ENCODE results near the gene SYNGR2. TPM values are rescaled to one million over a fixed set of nuclear protein-coding genes. Genes with fewer than 3 reads are reported as not detected.

Gene SYNGR2
- total RNA-seq, 2 experiments from 2014 or later: 63.6 to 64.0 TPM

- H3K27me3 Mint-ChIP-seq: no peaks in the 10 kb centered on the region
- no peaks in the 10 kb centered on the region for H3K9me3 Mint-ChIP-seq
- ChIA-PET CTCF (interaction anchor here (1.0 to 10.1 kb wide), 4 partner anchors 9 to 51 kb away, joined by 4 to 106 read pairs (median 8); no protein-coding TSS in a partner anchor), POLR2A (interaction anchor here (0.7 to 16.9 kb wide), 4 partner anchors 13 to 133 kb away, joined by 3 to 332 read pairs (median 100); partner anchors contain the start of gene SYNGR2)
- peaks cover 74% of the 10 kb centered on the region for H3K36me3 Mint-ChIP-seq (ENCODE audit: low read depth)
- H3K27ac Mint-ChIP-seq: peak overlapping the region; percentile 91
- peak overlapping the region; percentile 88 for H3K4me3 Mint-ChIP-seq
- peaks cover 72% of the 10 kb centered on the region for H3K4me1 Mint-ChIP-seq
- peak; percentile 52 for DNase-seq
Observed at GRCh38 chr17:78125138-78125913, 43.1 kb upstream of the SYNGR2 start.

DNA sequence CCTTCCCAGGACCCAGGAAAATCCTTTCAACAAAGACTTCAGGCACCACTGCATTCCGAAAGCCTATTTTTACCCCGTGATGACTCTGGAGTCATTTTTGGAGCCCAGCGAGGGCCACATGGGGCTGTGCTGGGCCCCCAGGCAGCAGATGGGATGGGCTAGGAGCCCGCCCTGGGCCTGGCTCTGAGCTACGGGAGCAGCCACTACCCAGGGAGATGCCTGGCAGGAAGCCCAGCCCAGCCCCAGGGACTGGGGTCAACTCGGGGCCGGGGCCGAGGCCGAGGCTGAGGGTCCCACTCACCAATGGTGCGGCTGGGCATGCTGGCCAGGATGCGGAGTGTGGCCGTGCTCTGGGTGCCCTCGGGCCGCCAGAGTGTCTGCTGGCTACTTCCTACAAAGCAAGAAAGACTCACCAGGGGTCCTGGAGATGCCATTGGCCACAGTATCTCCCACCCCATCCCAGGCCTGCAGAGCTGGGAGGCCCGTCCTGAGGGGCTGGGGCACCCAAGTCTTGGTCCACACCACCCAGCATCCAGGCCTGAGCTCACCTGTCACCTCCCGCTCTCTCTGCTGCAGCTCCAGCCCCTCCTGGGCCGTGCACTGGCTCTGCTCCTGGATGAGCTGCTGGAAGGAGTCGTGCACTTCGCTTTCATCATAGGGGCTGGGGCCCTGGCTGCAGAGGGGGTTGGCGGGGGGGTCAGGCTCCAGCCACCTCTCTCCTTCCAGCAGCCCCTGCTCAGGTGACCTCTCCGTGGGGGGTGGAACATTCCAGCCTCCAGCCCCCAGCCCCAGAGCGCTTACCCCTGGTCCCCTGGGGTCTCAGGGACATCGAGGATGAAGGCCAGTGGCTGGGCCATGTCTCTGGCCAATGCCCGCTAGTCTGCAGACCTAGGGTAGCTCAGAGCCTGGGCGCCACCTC is 42.1 kb upstream of the SYNGR2 start:
- H3K27ac Mint-ChIP-seq: peak overlapping the region; percentile 91
- peaks cover 72% of the 10 kb centered on the region for H3K36me3 Mint-ChIP-seq (ENCODE audit: low read depth)
- DNase-seq: no peak

GRCh38 chr17:78126895-78127238 is 41.5 kb upstream of the SYNGR2 start:
- Mint-ChIP-seq H3K27me3 (no peaks in the 10 kb centered on the region), H3K9me3 (no peaks in the 10 kb centered on the region), H3K36me3 (ENCODE audit: low read depth) (peaks cover 67% of the 10 kb centered on the region), H3K4me3 (peak overlapping the region; percentile 88), H3K27ac (peak overlapping the region; percentile 91), H3K4me1 (peaks cover 57% of the 10 kb centered on the region)
- ChIA-PET CTCF (interaction anchor here (0.7 to 10.1 kb wide), 5 partner anchors 10 to 107 kb away, joined by 3 to 106 read pairs (median 9); partner anchors contain the start of gene TK1), POLR2A (interaction anchor here (1.8 to 16.9 kb wide), 5 partner anchors 7 to 682 kb away, joined by 5 to 332 read pairs (median 68); no protein-coding TSS in a partner anchor)
- DNase-seq: no peak

More for the DNA sequence above, 42.1 kb upstream of the SYNGR2 start:
- H3K9me3 Mint-ChIP-seq: no peaks in the 10 kb centered on the region
- ChIA-PET POLR2A (interaction anchor here (1.8 to 16.9 kb wide), 5 partner anchors 6 to 681 kb away, joined by 5 to 332 read pairs (median 68); no protein-coding TSS in a partner anchor), CTCF (interaction anchor here (1.0 to 10.1 kb wide), 5 partner anchors 10 to 106 kb away, joined by 3 to 106 read pairs (median 9); no protein-coding TSS in a partner anchor)
- no peaks in the 10 kb centered on the region for H3K27me3 Mint-ChIP-seq
- H3K4me1 Mint-ChIP-seq: peaks cover 63% of the 10 kb centered on the region
- H3K4me3 Mint-ChIP-seq: peak overlapping the region; percentile 88

GRCh38 chr17:78127239-78127887 is 41.0 kb upstream of the SYNGR2 start:
- CTCF ChIA-PET: interaction anchor here (0.6 to 10.1 kb wide), 7 partner anchors 9 to 295 kb away, joined by 3 to 106 read pairs (median 5); partner anchors contain the start of gene TK1
- Mint-ChIP-seq H3K27ac (peak overlapping the region; percentile 91), H3K36me3 (ENCODE audit: low read depth) (peaks cover 64% of the 10 kb centered on the region), H3K4me1 (peaks cover 52% of the 10 kb centered on the region), H3K9me3 (no peaks in the 10 kb centered on the region), H3K27me3 (no peaks in the 10 kb centered on the region), H3K4me3 (peak overlapping the region; percentile 88)
- POLR2A ChIA-PET: interaction anchor here (1.0 to 16.9 kb wide), 9 partner anchors 7 to 1856 kb away, joined by 3 to 332 read pairs (median 8); partner anchors contain the start of gene TNRC6C
- DNase-seq: peak; percentile 85

DNA sequence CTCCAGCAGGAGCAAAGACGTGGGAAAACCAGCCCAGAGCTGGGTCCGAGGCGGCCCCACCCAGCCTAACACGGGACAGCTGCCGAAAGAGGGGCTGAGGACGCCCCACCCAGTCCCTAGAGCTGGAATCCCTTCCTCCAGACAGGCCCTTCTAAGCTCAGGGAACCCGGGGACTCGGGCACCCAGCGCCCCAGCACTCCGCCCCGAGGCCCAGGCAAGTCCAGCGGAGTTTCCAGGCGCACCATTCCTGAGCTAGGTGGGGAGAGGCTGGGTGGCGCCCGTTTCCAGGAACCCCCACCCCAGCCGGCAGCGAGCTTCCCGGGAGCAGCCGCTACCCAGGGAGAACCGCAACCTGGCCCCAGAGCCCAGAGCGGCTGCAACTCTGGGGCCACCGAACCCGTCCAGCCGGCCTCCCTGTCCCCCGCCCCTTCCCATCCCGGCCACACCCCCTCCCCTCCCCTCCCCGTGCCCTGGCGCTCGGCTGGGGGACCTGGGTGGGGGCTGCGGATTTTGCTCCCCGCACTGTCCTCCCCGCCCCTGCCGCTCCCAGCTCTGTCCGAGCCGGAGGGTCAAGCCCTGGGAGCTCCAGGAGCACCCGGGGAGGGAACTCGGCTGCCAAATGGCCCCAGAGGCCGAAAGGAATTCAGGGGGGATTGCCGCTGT is 40.4 kb upstream of the SYNGR2 start:
- POLR2A ChIA-PET: interaction anchor here (0.9 to 16.9 kb wide), 10 partner anchors 8 to 1857 kb away, joined by 3 to 332 read pairs (median 6); partner anchors contain the start of gene TNRC6C
- H3K27ac Mint-ChIP-seq: peak overlapping the region; percentile 91
- peaks cover 49% of the 10 kb centered on the region for H3K4me1 Mint-ChIP-seq
- peak overlapping the region; percentile 88 for H3K4me3 Mint-ChIP-seq
- CTCF ChIA-PET: interaction anchor here (0.6 to 10.1 kb wide), 5 partner anchors 9 to 295 kb away, joined by 3 to 106 read pairs (median 9); no protein-coding TSS in a partner anchor
- H3K27me3 Mint-ChIP-seq: no peaks in the 10 kb centered on the region
- DNase-seq: peak; percentile 41
- no peaks in the 10 kb centered on the region for H3K9me3 Mint-ChIP-seq
- H3K36me3 Mint-ChIP-seq (ENCODE audit: low read depth): peaks cover 64% of the 10 kb centered on the region

- Mint-ChIP-seq H3K9me3 (no peaks in the 10 kb centered on the region), H3K27me3 (no peaks in the 10 kb centered on the region), H3K27ac (peak within 1 kb of the TSS; percentile 100), H3K4me1 (peaks cover 49% of the 10 kb centered on the region), H3K36me3 (ENCODE audit: low read depth) (peaks cover 64% of the 10 kb centered on the region), H3K4me3 (peak within 1 kb of the TSS; percentile 88)
- ChIA-PET POLR2A (interaction anchor here (0.9 to 16.9 kb wide), 10 partner anchors 9 to 170 kb away, joined by 3 to 332 read pairs (median 8); partner anchors contain the start of genes SYNGR2 and TNRC6C), CTCF (interaction anchor here (1.9 to 10.1 kb wide), 5 partner anchors 8 to 109 kb away, joined by 5 to 106 read pairs (median 10); no protein-coding TSS in a partner anchor)
- peak; percentile 79 for DNase-seq
Observed at GRCh38 chr17:78128551-78129350, 39.6 kb upstream of the SYNGR2 start, which contains the start of gene TMC6. Gene TMC6 (minus strand): TSS chr17:78128755. CDS start chr17:78126832, 1,923 bp downstream.

DNA sequence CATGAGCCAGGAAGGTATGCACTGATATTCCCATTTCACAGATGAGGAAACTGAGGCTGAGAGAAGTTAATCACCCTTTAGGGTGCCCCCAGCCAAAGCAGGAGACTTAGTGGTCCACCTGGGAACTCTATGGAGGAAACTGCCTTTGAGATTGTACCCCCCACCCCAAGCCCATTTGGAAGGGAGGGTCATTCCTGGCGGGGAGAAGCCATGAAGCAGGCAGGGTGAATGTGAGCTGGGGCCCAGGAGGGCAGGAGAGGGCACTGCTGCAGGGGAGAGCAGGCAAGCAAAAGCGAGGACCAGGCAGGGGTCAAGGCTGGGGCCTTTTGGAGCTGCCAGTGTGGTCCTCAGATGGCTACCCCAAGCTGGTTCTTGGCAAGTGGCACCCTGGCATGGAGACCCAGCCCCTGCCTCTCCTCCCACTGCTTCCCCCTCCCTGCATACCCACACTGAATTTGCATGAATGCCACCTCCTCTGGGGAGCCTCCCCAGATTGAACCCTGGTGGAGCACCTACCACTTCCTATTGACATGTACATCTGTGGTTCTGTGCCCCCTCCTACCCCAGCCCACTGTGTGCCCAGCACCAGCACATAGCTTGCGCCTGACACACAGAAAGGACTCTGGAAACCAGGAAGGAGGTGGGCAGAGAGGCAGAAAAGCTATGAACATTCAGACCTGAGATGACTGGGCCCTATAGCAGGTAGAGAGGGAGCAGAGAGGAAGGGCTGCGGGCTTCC is 38.9 kb upstream of the SYNGR2 start:
- Mint-ChIP-seq H3K4me1 (peaks cover 49% of the 10 kb centered on the region), H3K9me3 (no peaks in the 10 kb centered on the region), H3K27ac (peak overlapping the region; percentile 100), H3K27me3 (no peaks in the 10 kb centered on the region), H3K36me3 (ENCODE audit: low read depth) (peaks cover 64% of the 10 kb centered on the region), H3K4me3 (peak overlapping the region; percentile 87)
- POLR2A ChIA-PET: interaction anchor here (1.3 to 16.9 kb wide), 8 partner anchors 9 to 252 kb away, joined by 4 to 332 read pairs (median 10); partner anchors contain the start of genes AFMID, SYNGR2 and TK1
- CTCF ChIA-PET: interaction anchor here (1.1 to 2.7 kb wide), 7 partner anchors 10 to 110 kb away, joined by 4 to 10 read pairs (median 5); partner anchors contain the start of gene SYNGR2
- DNase-seq: peak; percentile 78

DNA sequence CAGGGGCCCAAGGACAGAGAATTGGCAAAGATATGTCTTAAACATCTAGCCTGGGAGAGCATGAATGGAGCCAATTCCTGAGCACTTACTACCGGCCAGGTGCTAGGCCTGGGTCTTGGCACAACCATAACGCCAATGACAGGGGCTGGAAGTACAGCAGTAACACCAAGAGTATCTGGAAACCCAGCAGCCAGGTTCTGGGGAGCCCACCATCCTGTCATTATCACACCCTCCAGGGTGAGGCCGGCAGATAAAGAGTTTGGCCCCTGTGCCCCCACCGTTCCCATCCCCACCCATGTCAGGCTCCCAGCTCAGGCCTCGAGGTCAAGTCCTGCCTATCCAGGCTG is 38.3 kb upstream of the SYNGR2 start:
- Mint-ChIP-seq H3K27me3 (no peaks in the 10 kb centered on the region), H3K4me3 (peak overlapping the region; percentile 87), H3K27ac (peak overlapping the region; percentile 100), H3K9me3 (no peaks in the 10 kb centered on the region), H3K36me3 (ENCODE audit: low read depth) (peaks cover 66% of the 10 kb centered on the region), H3K4me1 (peaks cover 51% of the 10 kb centered on the region)
- ChIA-PET POLR2A (interaction anchor here (0.9 to 16.9 kb wide), 9 partner anchors 9 to 254 kb away, joined by 3 to 332 read pairs (median 8); partner anchors contain the start of genes AFMID, SYNGR2 and TK1), CTCF (interaction anchor here (0.8 to 2.2 kb wide), 6 partner anchors 10 to 47 kb away, joined by 3 to 10 read pairs (median 4); partner anchors contain the start of gene SYNGR2)
- no peak for DNase-seq

DNA sequence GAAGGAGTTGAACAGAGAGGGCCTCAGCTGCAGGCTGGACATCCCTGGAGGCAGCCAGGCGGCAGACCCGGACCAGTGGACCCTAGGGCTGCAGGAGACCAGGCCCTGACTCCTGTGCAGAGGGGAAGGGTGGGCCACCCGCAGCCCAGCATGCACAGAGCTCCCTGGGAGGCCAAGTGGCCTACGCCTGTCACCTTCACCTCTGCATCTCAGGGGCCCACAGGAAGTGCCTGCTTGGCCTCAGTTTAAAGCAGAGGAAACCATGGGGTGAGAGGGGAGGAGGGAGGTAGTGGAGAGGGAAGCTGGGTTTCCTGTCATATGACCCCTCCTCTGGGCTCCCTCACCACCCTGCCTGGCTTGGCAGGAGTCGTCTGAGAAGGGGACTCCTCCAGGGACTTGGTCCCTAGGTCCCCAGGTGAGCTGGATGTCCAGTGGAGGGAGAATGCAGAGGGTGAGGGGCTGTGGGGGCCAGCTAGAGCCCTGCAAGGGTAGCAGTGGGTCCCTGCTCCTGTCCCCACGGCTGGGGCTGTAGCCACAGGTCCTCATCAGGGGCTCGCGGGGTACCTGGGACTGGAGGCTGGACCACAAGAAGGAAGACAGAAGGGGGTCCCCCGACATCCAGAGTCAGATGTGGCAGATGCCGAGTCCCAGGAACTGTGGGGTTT is 37.8 kb upstream of the SYNGR2 start, which contains the start of gene TMC8:
Gene TMC8, plus strand, starts transcription at position 335 of the 665 bp plus-strand sequence. CDS start 818 bp downstream, outside the sequence.
- peaks cover 65% of the 10 kb centered on the region for H3K36me3 Mint-ChIP-seq (ENCODE audit: low read depth)
- no peaks in the 10 kb centered on the region for H3K9me3 Mint-ChIP-seq
- H3K27ac Mint-ChIP-seq: peak within 1 kb of the TSS; percentile 100
- POLR2A ChIA-PET: interaction anchor here (0.9 to 16.9 kb wide), 9 partner anchors 8 to 253 kb away, joined by 3 to 332 read pairs (median 8); partner anchors contain the start of genes AFMID, SYNGR2 and TK1
- H3K27me3 Mint-ChIP-seq: no peaks in the 10 kb centered on the region
- peaks cover 52% of the 10 kb centered on the region for H3K4me1 Mint-ChIP-seq
- CTCF ChIA-PET: interaction anchor here (0.8 to 2.2 kb wide), 6 partner anchors 10 to 46 kb away, joined by 3 to 10 read pairs (median 4); partner anchors contain the start of gene SYNGR2
- peak; percentile 90 for DNase-seq
- peak within 1 kb of the TSS; percentile 87 for H3K4me3 Mint-ChIP-seq
